Activated CD8-positive, alpha-beta memory T cell treated with anti-CD3 and anti-CD28 coated beads, Interleukin-2, amount 50 U/mL, for 24 hours (primary cell): ENCODE results near the gene FAM120A.
"Not testable (repeated sequence)": the region's sequence is repeated elsewhere in the genome, so short reads cannot be mapped to it uniquely, and the experiment has no call there.

Source experiments
- DNase-seq: peaks from one replicate; pipeline ENCODE4 v3.0.0-alpha.2; 2020; ENCODE audit errors: extremely low read depth

The FAM120A gene

GRCh38 chr9:93450945-93451815 lies at the start of gene FAM120A:
TSS of gene FAM120A (plus strand) at chr9:93451685. CDS start at chr9:93451916, 231 bp downstream.
- DNase-seq: no peak

DNA sequence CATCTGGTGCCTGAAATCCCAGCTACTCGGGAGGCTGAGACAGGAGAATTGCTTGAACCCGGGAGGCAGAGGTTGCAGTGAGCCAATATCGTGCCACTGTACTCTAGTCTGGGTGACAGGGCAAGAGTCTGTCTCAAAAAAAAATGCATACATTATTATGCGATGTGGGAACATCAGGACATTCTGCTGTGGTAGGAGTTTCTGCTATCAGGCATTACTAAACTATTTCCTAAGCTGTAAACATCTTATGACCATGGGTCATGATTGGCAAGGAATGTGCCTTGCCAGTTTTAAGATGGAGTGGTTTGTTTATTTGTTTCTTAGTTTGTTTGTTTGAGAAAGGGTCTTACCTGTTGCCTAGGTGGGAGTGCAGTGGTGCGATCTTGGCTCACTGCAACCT lies 45.1 kb upstream of the FAM120A start:
- no peak for DNase-seq

DNA sequence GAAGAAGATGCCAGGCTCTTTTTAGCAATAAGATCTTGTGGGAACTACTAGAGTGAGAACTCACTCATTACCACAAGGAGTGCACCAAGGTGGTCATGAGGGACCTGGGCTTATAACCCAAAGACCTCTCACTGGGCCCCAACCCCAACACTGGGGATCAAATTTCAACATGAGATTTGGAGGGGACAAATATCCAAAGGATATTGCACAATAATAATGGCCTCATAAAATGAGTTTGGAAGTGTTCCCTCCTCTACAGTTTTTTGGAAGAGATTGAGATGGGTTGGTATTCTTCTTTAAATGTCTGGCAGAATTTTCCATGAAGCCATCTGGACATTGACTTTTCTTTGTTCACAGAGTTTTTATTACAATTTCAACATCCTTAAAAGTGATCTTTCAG lies 38.0 kb upstream of the FAM120A start:
- DNase-seq: no peak

DNA sequence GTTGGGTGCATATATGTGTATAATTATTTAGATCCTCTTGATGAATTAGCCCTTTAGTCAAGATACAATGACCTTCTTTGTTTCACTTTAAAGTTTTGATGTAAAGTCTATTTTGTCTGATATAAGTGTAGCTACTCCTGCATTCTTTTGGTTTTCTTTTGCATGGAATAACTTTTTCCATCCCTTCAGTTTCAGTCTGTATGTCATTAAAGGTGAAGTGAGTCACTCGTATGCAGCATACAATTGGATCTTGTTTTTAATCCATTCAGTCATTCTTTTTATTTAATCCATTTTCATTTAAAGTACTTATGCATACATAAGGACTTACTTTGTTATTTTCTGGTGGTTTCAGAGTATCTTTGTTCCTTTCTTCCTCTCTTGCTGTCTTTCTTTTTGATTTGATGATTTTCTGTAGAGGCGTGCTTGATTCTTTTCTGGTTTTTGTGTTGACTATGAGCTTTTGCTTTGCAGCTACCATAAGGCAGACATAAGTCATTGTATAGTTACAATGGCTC lies 36.3 kb upstream of the FAM120A start:
- no peak for DNase-seq

DNA sequence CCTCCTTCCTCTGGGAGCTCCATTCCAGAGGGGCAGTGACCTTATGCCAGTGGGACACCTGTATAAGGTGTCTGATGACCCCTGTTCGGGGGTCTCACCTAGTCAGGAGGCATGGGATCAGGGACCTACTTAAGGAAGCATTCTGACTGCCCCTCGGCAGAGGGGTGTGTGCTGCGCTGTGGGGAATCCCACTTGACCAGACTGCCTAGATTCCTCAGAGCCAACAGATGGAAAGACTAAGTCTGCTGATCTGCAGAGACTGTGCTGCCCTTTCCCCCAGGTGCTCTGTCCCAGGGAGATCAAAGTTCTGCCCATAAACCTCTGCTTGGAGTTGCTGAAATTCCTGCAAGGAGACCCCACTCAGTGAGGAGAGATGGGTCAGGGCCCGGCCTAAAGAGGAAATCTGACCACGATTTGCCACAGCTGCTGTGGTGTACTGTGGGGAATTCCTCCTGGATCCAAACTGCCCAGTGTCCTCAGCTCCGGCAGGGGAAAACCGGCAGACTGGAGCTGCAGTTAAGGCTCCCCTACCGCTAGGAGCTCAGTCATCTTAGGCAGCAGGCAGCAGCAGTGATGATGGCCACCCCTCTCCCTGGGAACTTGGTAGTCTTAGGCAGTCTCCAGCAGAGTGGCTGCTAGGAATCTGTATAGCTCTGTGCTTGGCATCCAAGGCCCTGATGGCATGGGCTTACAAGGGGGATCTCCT lies 34.8 kb upstream of the FAM120A start:
- no peak for DNase-seq

- no peak for DNase-seq
These were observed 33.9 kb upstream of the FAM120A start for GRCh38 chr9:93417538-93417937.

GRCh38 chr9:93419023-93419422 lies 32.5 kb upstream of the FAM120A start:
- no peak for DNase-seq

- DNase-seq: no peak
These were observed 28.4 kb upstream of the FAM120A start for GRCh38 chr9:93422977-93423616.

- no peak for DNase-seq
These were observed 23.7 kb upstream of the FAM120A start for GRCh38 chr9:93427655-93428379.

DNA sequence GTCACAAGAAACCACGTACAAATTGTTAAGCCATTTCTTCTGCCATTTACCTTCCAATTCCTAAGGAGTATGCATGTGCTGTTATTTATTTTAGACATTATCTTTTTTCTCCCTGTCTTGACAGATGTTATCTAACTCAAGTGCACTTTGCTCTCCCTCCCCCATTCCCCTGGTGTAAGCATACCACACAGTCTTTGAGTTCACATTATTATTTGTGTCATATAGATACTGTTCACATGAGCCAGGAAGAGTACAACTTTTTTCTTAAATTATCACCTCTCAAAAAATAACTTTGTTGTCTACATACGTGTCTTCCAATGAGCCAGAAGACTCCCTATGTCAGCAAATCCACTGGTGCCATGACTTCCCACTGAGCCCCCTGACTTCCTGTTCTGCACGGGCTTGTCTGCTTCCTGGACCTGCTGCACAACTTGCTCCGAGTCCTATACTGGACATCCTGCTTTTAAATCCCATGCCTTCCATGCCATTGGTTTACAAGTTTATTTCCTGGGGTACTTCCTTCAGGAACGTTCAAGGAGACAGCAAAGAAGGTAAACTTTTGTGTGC lies 19.9 kb upstream of the FAM120A start:
- no peak for DNase-seq

DNA sequence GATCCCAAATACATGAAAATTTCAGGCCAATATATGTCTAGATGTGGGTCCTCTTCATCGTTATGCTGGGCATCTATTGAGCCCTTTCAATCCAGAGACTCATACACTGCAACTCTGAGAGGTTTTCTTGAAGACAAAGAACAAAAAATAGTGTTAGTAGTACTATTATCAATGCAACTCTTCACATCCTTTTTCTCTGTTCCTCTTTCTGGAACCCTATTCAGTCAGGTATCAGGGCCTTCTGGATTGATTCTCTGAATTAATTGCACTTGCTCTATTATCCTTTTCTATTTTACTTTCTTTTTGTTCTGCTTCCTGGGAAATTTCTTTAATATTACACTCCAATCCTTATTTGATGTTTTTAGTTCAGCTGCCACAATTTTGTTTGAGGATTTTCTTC lies 18.5 kb upstream of the FAM120A start:
- DNase-seq: no peak

DNA sequence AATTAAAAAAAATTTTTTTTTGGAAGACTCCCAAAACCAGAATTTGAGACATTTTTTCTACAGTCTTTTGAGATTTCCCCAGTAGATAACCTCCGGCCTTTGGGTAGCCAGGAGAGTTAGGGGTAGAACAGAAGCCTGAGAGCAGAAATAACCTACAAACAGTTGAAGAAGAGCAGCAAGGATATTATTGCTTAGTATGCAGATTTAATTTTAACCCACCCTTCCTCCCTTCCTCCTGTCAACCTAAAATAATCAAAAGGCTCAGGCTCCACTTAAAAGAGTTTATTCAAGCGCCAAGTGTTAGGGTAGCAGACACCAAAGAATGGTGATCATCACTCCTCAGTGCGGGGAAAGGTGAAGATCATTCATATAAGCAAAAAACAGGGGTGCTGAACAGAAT lies 17.4 kb upstream of the FAM120A start:
- DNase-seq: no peak

DNA sequence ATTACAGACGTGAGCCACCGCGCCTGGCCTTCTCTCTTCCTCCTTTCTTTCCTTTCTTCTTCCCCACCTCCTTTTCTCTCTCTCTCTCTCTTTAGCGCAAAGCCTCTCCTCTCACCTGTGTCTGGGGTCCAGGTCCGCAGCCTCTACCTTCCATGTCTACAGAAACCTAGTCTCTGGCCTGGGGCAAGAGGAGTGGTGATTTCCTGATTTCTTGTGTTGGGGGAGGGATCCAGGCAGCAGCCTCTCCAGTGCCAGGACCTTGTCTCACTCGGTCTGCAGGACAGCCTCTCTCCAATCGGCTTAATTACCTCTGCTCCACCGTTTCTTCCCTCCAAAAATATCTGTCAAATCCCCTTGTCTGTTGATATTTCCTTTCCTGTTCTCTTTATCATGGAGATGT lies 16.1 kb upstream of the FAM120A start:
- DNase-seq: no peak

- no peak for DNase-seq
These were observed 15.3 kb upstream of the FAM120A start for GRCh38 chr9:93436218-93436617.

GRCh38 chr9:93436655-93437407 lies 14.7 kb upstream of the FAM120A start:
- no peak for DNase-seq

- no peak for DNase-seq
These were observed 13.5 kb upstream of the FAM120A start for GRCh38 chr9:93437996-93438395.

GRCh38 chr9:93439301-93439700 lies 12.2 kb upstream of the FAM120A start:
- not testable (repeated sequence) for DNase-seq

DNA sequence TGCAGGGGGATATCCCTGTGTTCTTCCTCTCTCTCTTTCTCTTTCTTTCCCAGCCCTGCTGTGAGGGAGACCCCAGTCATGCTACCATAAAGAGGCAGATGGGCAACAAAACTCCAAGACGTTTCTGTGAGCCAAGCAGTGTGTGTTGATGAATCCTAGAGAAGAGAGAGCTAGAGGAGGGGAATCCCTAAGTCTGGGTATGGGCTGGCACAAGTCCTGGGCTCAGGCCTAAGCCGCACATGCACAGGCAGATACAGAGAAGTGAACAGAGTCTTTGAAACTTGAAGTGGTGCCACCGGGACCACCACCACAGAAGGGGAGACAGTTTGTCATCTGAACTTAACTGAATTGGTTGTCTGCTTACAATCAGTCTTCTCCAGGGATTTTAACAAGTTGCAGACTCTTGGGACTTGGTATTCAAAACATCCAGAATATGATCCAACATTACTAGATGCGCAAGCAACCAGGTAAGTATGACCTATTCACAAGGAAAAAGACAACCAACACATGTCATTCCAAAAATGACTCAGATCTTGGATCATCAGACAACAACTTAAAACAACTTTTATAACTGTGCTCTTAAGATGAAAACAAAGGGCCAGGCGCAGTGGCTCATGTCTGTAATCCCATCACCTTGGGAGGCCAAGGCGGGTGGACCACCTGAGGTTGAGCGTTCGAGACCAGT lies 10.4 kb upstream of the FAM120A start:
- DNase-seq: no peak

GRCh38 chr9:93446073-93446472 lies 5.4 kb upstream of the FAM120A start:
- DNase-seq: no peak

GRCh38 chr9:93447655-93448054 lies 3.8 kb upstream of the FAM120A start:
- DNase-seq: no peak
